HG03095 (cell line): ENCODE results near the gene TECTA.
"Not testable (repeated sequence)": the region's sequence is repeated elsewhere in the genome, so short reads cannot be mapped to it uniquely, and the experiment has no call there.

Experiments used
- ATAC-seq: cut with Tn5 transposase; IDR thresholded peaks from one replicate; pipeline ENCODE4 v1.9.1; 2021; ENCODE audit warnings: moderate library complexity; ENCODE audit not compliant: unreplicated experiment

Gene TECTA

GRCh38 chr11:121177629-121178028 is 76.6 kb downstream of the TECTA start:
- ATAC-seq, result not testable (repeated sequence)

GRCh38 chr11:121179306-121179705 is 78.3 kb downstream of the TECTA start:
- ATAC-seq, result no peak

DNA sequence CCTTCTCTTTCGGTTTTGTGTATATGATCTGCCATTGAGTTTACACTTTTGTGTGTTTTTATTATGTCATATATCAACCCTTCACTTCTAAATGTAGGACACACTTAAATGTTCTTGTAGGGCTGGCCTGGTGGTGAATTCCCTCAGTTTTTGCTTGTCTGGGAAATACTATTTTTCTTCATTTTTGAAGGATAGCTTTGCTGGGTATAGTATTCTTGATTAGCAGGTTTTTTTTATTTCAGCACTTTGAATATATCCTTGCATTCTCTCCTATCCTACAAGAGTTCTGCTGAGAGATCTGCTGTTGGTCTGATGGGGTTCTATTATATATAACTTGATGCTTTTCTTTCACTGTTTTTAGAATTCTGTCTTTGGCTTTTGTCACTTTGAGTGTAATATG is 79.1 kb downstream of the TECTA start:
- ATAC-seq, result no peak

DNA sequence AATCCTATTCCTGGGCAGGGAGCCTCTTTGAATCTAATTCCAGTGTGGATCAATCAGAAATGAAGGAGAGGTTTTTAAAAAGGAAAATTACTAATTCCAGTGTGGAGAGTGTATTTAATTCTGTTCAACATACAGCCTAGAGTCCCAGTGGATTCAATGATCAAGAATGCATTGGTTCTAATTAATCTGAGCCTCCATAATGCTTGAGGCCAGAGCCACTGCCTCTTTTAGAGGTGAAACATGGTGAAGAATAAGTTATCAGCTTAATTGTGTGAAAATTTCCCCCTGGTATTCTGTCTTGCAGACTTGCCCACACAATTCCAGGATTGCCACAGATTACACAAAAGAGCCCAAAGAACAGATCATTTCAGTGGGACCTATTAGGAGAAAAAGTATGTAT is 87.7 kb downstream of the TECTA start:
- no peak for ATAC-seq

DNA sequence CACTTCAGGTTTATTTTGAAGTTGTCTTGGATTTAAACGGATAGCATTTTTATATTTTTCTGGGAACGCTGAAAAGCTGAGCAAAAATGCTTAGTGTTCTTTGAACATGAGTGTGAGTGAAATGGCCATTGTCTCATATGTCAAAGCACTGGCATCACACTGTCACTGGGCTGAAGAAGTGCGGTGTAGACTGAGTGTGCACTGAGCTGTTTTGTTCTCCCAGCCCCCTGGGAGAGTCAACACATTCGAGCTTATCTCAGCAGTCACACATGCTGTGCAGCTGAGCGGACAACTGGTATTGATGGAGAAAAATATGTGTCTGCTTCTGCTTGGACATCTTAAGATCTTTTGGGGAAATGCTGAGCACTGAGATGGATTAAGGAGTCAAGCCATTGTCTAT is 90.8 kb downstream of the TECTA start:
- no peak for ATAC-seq

GRCh38 chr11:121194731-121195596 is 93.9 kb downstream of the TECTA start:
- no peak for ATAC-seq

DNA sequence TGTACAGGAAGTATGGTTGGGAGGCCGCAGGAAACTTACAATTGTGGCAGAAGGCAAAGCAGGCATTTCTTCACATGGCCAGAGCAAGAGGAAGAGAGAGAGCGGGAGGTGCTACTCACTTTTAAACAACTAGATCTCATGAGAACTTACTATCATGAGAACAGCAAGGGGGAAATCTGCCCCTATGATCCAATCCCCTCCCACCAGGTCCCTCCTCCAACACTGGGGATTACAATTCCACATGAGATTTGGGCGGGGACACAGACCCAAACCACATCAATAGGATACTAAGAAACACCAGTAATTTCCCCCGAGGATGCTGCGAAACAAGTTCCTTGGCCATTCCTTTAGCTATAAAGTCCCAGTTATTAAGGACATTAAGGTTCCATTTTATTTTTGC is 97.4 kb downstream of the TECTA start:
- ATAC-seq, result no peak

- ATAC-seq, result no peak
Measured at GRCh38 chr11:121199516-121199915, 98.5 kb downstream of the TECTA start.

- ATAC-seq, result no peak
Measured at GRCh38 chr11:121206810-121207209, 105.8 kb downstream of the TECTA start.

DNA sequence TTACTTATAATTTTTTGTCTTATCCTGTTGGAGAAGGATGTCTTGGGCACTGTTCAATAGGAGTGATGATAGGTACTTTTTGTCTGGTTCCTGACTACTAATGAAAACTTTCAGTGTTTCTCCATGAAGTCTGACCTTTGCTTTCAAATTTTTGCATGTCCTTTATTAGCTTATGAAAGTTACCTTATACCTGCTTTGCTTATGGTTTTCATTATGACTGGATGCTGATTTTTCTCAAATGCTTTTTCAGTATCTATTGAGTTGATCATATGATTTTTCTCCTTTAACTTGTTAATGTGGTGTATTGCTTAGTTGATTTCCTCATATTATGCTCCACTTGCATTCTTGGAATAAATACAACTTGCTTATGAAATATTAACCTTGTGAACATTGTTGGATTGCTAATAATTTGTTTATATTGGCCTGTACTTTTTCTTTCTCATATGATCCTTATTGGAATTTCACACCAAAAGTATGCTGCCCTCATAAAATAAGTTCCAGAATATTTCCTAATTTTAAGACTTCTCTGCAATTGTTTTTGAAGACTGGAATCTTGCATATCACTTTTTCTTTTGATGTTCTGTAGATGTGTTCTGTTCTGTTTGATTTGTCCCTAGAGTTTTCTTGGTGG is 106.6 kb downstream of the TECTA start:
- ATAC-seq, result peak; percentile 76

DNA sequence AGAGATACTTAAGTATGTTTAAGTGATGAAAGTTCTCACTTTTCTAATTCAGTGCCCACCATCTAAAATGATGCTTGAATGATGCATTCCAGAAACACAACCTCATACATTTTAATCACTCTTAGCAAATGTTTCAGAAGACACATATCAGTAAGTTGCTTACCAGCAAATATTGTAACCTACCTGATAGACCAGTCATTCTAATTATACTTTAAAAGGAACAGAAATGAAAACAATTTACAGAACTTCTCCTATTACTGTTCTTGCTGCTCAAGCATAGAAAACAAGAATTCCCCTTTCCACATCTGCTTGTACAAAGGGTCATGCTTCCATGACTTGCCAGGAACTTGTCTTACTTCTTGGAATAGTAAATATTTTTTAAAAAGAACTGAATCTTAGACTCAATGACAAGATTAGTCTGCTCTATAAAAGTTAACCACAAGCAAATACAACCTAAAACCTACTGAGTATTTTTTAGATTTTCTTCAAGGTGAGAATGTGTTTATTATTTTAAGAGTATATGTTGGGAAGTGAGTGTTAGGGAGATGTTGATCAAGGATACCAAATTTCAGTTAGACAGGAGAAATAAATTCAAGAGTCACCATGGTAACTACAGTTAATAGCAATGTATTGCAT is 109.5 kb downstream of the TECTA start:
- no peak for ATAC-seq

- no peak for ATAC-seq
Measured at GRCh38 chr11:121211626-121212025, 110.6 kb downstream of the TECTA start.

GRCh38 chr11:121212536-121213361 is 111.7 kb downstream of the TECTA start:
- ATAC-seq, result no peak

DNA sequence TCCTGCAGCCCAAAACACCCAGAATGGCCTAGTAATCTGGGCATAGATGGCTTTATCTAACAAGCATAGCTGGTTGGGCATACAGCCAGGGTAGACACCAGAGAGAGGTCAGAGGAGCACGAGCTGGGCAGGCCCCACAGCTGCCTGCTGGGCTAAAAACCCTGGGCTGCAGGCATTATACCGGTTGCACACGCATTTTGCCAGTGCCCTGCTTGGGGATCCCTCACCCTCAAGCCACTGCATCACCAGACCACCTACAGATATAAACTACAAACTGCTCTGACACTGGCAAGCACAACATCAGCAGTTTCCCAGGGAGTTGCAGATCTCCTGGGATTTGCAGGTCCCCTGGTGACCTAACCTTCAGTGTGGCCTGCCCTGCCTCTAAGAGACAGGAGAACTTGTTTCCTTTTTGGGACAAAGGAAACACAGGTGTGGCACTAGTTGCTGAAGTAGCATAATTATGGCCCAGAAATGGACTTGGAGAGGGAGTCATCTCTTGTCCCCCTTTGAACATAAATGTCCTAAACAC is 112.4 kb downstream of the TECTA start:
- no peak for ATAC-seq

- ATAC-seq, result no peak
Measured at GRCh38 chr11:121214861-121215260, 113.8 kb downstream of the TECTA start.

GRCh38 chr11:121221496-121222200 is 120.6 kb downstream of the TECTA start:
- ATAC-seq, result no peak

DNA sequence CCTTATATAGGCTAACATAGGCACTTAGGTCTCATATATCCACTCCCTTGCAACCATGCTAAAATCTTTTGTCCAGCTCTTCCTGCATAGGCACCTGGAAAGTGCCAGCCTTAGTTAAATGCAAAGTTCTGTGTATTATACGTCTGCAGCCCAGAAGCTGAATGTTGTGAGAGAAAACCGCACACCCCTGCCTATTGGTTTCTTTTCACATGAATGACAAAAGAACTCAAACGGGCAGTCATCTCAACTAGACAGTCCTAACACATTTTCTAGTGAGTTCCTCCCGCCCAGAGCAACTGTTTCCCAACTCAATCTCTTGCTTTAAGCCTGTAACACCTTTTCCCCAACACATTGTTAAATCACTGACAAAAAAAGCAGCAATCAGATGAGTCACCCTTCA is 122.1 kb downstream of the TECTA start:
- ATAC-seq, result no peak

GRCh38 chr11:121225382-121225781 is 124.3 kb downstream of the TECTA start:
- ATAC-seq, result no peak

GRCh38 chr11:121226415-121227263 is 125.6 kb downstream of the TECTA start:
- no peak for ATAC-seq
